Measurements from ENCODE around the gene EXOC3.

- TF ChIP-seq CTCF (IDR thresholded peaks at IDR 0.05; ENCODE audit: low read length) (no peak), EZH2 (IDR thresholded peaks at IDR 0.05; ENCODE audit: borderline replicate concordance, low read length) (no peak)
Observed at GRCh38 chr5:469752-470483, 26.9 kb downstream of the EXOC3 start.

Data from OCI-LY1 (cell line).